Lower leg skin (tissue), 4 donors: ENCODE data around the gene ATP2B2. TPM values are rescaled to one million over a fixed set of nuclear protein-coding genes. Genes with fewer than 3 reads are reported as not detected.

Experiments
- DNase-seq, 2 donors: peaks; one replicate each; pipeline ENCODE4 v3.0.0-alpha.2; 2019; ENCODE audit warnings: low spot score in 2 of 2
- H3K4me3 ChIP-seq: fragments of 200-600 bp; sonication (generic); 2 replicates; pipeline ENCODE4 v1.5.1; 2017; ENCODE audit warnings: mild to moderate bottlenecking, low read depth; ENCODE audit not compliant: poor library complexity, severe bottlenecking
- CTCF ChIP-seq, 3 donors: fragments of 450-650 bp; IDR thresholded peaks; one replicate each; pipeline ENCODE4 v1.5.1; 2016; ENCODE audit warnings: antibody characterized with exemption in 3 of 3, mild to moderate bottlenecking in 3 of 3, moderate library complexity in 2 of 3
- POLR2A ChIP-seq, 2 donors: fragments of 450-650 bp; IDR thresholded peaks; one replicate each; pipeline ENCODE4 v1.6.1; 2016 to 2017; ENCODE audit warnings: antibody characterized with exemption in 2 of 2, mild to moderate bottlenecking in 1 of 2, moderate library complexity in 1 of 2
- WGBS, 2 donors: methylation state at CpG; one replicate each; pipeline ENCODE4 v1.1.5; 2018; 5-methylcytosine and 5-hydroxymethylcytosine counted together
- intact Hi-C: fragments of 100-400 bp; cut with DNase I; formaldehyde crosslinking; loops from one replicate; pipeline ENCODE4 v1.15.0; 2023; ENCODE audit warnings: low total_unique reads
- total RNA-seq, 4 donors: library from RNA; depleted of rRNA; stranded (reverse); fragments of >200 nt; gene quantifications; one replicate each; pipeline ENCODE4 v1.1.0, GENCODE V29; 2016

Gene ATP2B2
- total RNA-seq, 4 donors from 2014 or later, result 0.12 to 0.45 (median 0.19) TPM; not detected in 1

- no peak overlapping the region for H3K4me3 ChIP-seq
- WGBS, 2 donors, result 63 to 74% methylated on average over 13 of the region's 13 CpGs
- intact Hi-C loops, result no loop called here
- no peak for TF ChIP-seq CTCF (IDR thresholded peaks at IDR 0.05)
- no peak for TF ChIP-seq POLR2A (IDR thresholded peaks at IDR 0.05)
- no peak for DNase-seq
These were observed 154.2 kb downstream of the ATP2B2 start for GRCh38 chr3:10351013-10351735.

GRCh38 chr3:10350324-10350985 lies 154.9 kb downstream of the ATP2B2 start:
- no peak overlapping the region for H3K4me3 ChIP-seq
- TF ChIP-seq POLR2A (IDR thresholded peaks at IDR 0.05) (no peak), CTCF (IDR thresholded peaks at IDR 0.05) (no peak)
- intact Hi-C loops, result no loop called here
- no peak for DNase-seq
- 82 to 85% methylated on average over 21 to 22 of the region's 22 CpGs for whole genome bisulfite sequencing, 2 donors

GRCh38 chr3:10349801-10350200 lies 155.6 kb downstream of the ATP2B2 start:
- DNase-seq, result no peak
- no peak for TF ChIP-seq POLR2A (IDR thresholded peaks at IDR 0.05)
- 89 to 91% methylated on average over 10 of the region's 10 CpGs for WGBS, 2 donors
- intact Hi-C loops, result loop anchor here (5.0 kb wide), 1 partner anchor 392 kb away; no protein-coding TSS in a partner anchor
- no peak overlapping the region for H3K4me3 ChIP-seq

GRCh38 chr3:10348404-10348721 lies 157.0 kb downstream of the ATP2B2 start:
- intact Hi-C loops, result loop anchor here (5.0 kb wide), 1 partner anchor 394 kb away; no protein-coding TSS in a partner anchor
- no peak for DNase-seq
- H3K4me3 ChIP-seq, result no peak overlapping the region
- WGBS, 2 donors, result 83 to 85% methylated on average over 4 to 5 of the region's 5 CpGs
- TF ChIP-seq CTCF (IDR thresholded peaks at IDR 0.05) (no peak), POLR2A (IDR thresholded peaks at IDR 0.05) (no peak)

- no peak for TF ChIP-seq POLR2A (IDR thresholded peaks at IDR 0.05)
- TF ChIP-seq CTCF (IDR thresholded peaks at IDR 0.05), result no peak
- no peak for DNase-seq
- no peak overlapping the region for H3K4me3 ChIP-seq
- WGBS, 2 donors, result 87% methylated on average over 13 of the region's 13 CpGs
- intact Hi-C loops, result loop anchor here (5.0 kb wide), 1 partner anchor 394 kb away; no protein-coding TSS in a partner anchor
These were observed 157.6 kb downstream of the ATP2B2 start for GRCh38 chr3:10347648-10348403.

GRCh38 chr3:10345911-10346310 lies 159.5 kb downstream of the ATP2B2 start:
- intact Hi-C loops, result loop anchor here (5.0 kb wide), 1 partner anchor 396 kb away; no protein-coding TSS in a partner anchor
- no peak for TF ChIP-seq CTCF (IDR thresholded peaks at IDR 0.05)
- no peak for TF ChIP-seq POLR2A (IDR thresholded peaks at IDR 0.05)
- no peak overlapping the region for H3K4me3 ChIP-seq
- 85% methylated on average over 11 to 15 of the region's 15 CpGs for WGBS, 2 donors
- no peak for DNase-seq
